GM12878 (cell line): Measurements from ENCODE around the gene CD164L2. TPM values are rescaled to one million over a fixed set of nuclear protein-coding genes. Genes with fewer than 3 reads are reported as not detected.
"Not testable (repeated sequence)": the region's sequence is repeated elsewhere in the genome, so short reads cannot be mapped to it uniquely, and the experiment has no call there.

Experiments used
- ATAC-seq: fragments of 200-7000 bp; cut with Tn5 transposase; 3 replicates; pipeline ENCODE4 v1.9.1; 2020; ENCODE audit warnings: mild to moderate bottlenecking, moderate library complexity
- BruUV-seq: library from RNA; stranded (reverse); fragments of 400-500 nt; replicated peaks from 2 replicates; lab custom pipeline; 2021; lab: Mats Ljungman, UMichigan
- CTCF ChIA-PET: fragments of 300-600 bp; sonication (Branson Sonifier 250); formaldehyde crosslinking; extraction: SDS; loops from one replicate; lab custom pipeline; 2021; ENCODE audit warnings: inconsistent platforms; lab: Yijun Ruan, JAX
- POLR2A ChIA-PET: fragments of 350-600 bp; formaldehyde crosslinking; extraction: SDS; loops from one replicate; lab custom pipeline; 2021; ENCODE audit warnings: inconsistent platforms; lab: Charles Lee
- RAD21 ChIA-PET: fragments of 300-600 bp; sonication (Branson Sonifier 250); formaldehyde crosslinking; loops from one replicate; lab custom pipeline; 2023; ENCODE audit warnings: antibody characterized with exemption; ENCODE audit not compliant: unreplicated experiment; lab: Charles Lee
- SMC1A ChIA-PET: fragments of 300-600 bp; sonication (Branson Sonifier 250); formaldehyde crosslinking; loops from one replicate; lab custom pipeline; 2023; ENCODE audit not compliant: unreplicated experiment, uncharacterized antibody; lab: Charles Lee
- DNase-seq: peaks from one replicate; pipeline ENCODE4 v3.0.0-alpha.2; 2011; ENCODE audit warnings: low read depth, low spot score
- FAIRE-seq: peaks from 3 replicates; lab custom pipeline; 2011; peaks lifted over from hg19 to GRCh38; lab: Jason Lieb, UNC
- H2AFZ ChIP-seq: 2 replicates; pipeline ENCODE4 v1.6.0; 2011; ENCODE audit warnings: low read depth, low read length, control low read depth; ENCODE audit not compliant: control insufficient read depth
- H3K27ac ChIP-seq: 2 replicates; pipeline ENCODE4 v1.5.1; 2011; ENCODE audit warnings: control low read depth; ENCODE audit not compliant: control insufficient read depth, insufficient read depth
- H3K27me3 ChIP-seq, 2 experiments: replicated peaks in 1 of 2; 2 replicates each; pipeline versions ENCODE4 v1.6.0 to v1.6.1; 2011; ENCODE audit warnings: low read length in 1 of 2; ENCODE audit not compliant: control insufficient read depth in 2 of 2, insufficient read depth in 2 of 2
- H3K36me3 ChIP-seq, 2 experiments: 2 replicates each; pipeline ENCODE4 v1.5.1; 2011; ENCODE audit warnings: low read length in 1 of 2; ENCODE audit not compliant: control insufficient read depth in 2 of 2, insufficient read depth in 2 of 2
- H3K4me1 ChIP-seq: 2 replicates; pipeline ENCODE4 v1.6.1; 2011; ENCODE audit warnings: mild to moderate bottlenecking, low read length, moderate library complexity, mixed read lengths; ENCODE audit not compliant: control insufficient read depth, insufficient read depth
- H3K4me2 ChIP-seq: 2 replicates; pipeline ENCODE4 v1.6.0; 2011; ENCODE audit warnings: control low read depth; ENCODE audit not compliant: control insufficient read depth, insufficient read depth
- H3K4me3 ChIP-seq: fragments of 200-600 bp; sonication (generic); 2 replicates; pipeline ENCODE4 v1.5.1; 2016
- H3K79me2 ChIP-seq: 2 replicates; pipeline ENCODE4 v1.6.0; 2011; ENCODE audit warnings: low read length; ENCODE audit not compliant: control insufficient read depth, insufficient read depth
- H3K9ac ChIP-seq: 2 replicates; pipeline ENCODE4 v1.8.0; 2011; ENCODE audit warnings: low read length, control low read depth, mixed read lengths; ENCODE audit not compliant: control insufficient read depth, insufficient read depth
- H3K9me3 ChIP-seq: replicated peaks from 3 replicates; pipeline ENCODE4 v1.5.1; 2011; ENCODE audit warnings: mild to moderate bottlenecking, low read length; ENCODE audit not compliant: control insufficient read depth, insufficient read depth
- H4K20me1 ChIP-seq: 2 replicates; pipeline ENCODE4 v1.6.0; 2011; ENCODE audit not compliant: control insufficient read depth, insufficient read depth
- CBX5 ChIP-seq: sonication (generic); IDR thresholded peaks from 2 replicates; pipeline ENCODE4 v1.6.1; 2016; ENCODE audit warnings: low read depth, moderate library complexity, mild to moderate bottlenecking, inconsistent platforms
- ELK1 ChIP-seq: IDR thresholded peaks from 2 replicates; pipeline ENCODE4 v1.6.1; 2012; ENCODE audit warnings: low read depth, low read length, improper control_type of control experiment
- ESRRA ChIP-seq: IDR thresholded peaks from 2 replicates; pipeline ENCODE4 v1.6.1; 2012; ENCODE audit warnings: mild to moderate bottlenecking, low read length, improper control_type of control experiment
- HDGF ChIP-seq: fragments of 450-650 bp; IDR thresholded peaks from 2 replicates; pipeline ENCODE4 v1.6.1; 2016; ENCODE audit warnings: antibody characterized with exemption
- NBN ChIP-seq: fragments of 450-650 bp; IDR thresholded peaks from 2 replicates; pipeline ENCODE4 v1.6.1; 2016
- NR2F1 ChIP-seq: fragments of 450-650 bp; conservative IDR thresholded peaks from 2 replicates; pipeline ENCODE4 v1.6.1; 2017; ENCODE audit warnings: mild to moderate bottlenecking
- PAX8 ChIP-seq: fragments of 450-650 bp; IDR thresholded peaks from 2 replicates; pipeline ENCODE4 v1.6.1; 2017; ENCODE audit warnings: mild to moderate bottlenecking, moderate library complexity
- POLR2A ChIP-seq: IDR thresholded peaks from 2 replicates; pipeline ENCODE4 v1.6.1; 2011; ENCODE audit warnings: low read depth, mild to moderate bottlenecking, low read length
- RAD51 ChIP-seq: fragments of 450-650 bp; IDR thresholded peaks from 2 replicates; pipeline ENCODE4 v1.6.1; 2016; ENCODE audit warnings: moderate library complexity, mild to moderate bottlenecking, inconsistent platforms
- RCOR1 ChIP-seq: conservative IDR thresholded peaks from 2 replicates; pipeline ENCODE4 v1.6.1; 2012; ENCODE audit warnings: low read depth, low read length, improper control_type of control experiment
- RFX5 ChIP-seq: IDR thresholded peaks from 2 replicates; pipeline ENCODE4 v1.6.1; 2011; ENCODE audit warnings: low read depth, low read length, improper control_type of control experiment
- SMAD1 ChIP-seq: fragments of 450-650 bp; IDR thresholded peaks from 2 replicates; pipeline ENCODE4 v1.6.1; 2018; ENCODE audit warnings: mild to moderate bottlenecking, low read depth; ENCODE audit not compliant: partially characterized antibody
- SMARCA5 ChIP-seq: fragments of 450-650 bp; IDR thresholded peaks from 2 replicates; pipeline ENCODE4 v1.6.1; 2017; ENCODE audit warnings: mild to moderate bottlenecking
- TCF3 ChIP-seq: IDR thresholded peaks from 2 replicates; pipeline ENCODE4 v1.6.1; 2012; ENCODE audit warnings: low read depth, mild to moderate bottlenecking, low read length, borderline replicate concordance; ENCODE audit not compliant: insufficient read depth
- YBX1 ChIP-seq: fragments of 450-650 bp; IDR thresholded peaks from 2 replicates; pipeline ENCODE4 v1.6.1; 2016; ENCODE audit warnings: antibody characterized with exemption
- YY1 ChIP-seq: IDR thresholded peaks from 2 replicates; pipeline ENCODE4 v1.6.1; 2011; ENCODE audit warnings: low read depth, mild to moderate bottlenecking, low read length
- WGBS: methylation state at CpG from one replicate; pipeline ENCODE4 v1.1.6; 2016; ENCODE audit warnings: low lambda C conversion rate; ENCODE audit not compliant: insufficient replicate concordance, insufficient coverage; ENCODE audit errors: missing lambda C conversion rate; 5-methylcytosine and 5-hydroxymethylcytosine counted together
- in situ Hi-C: fragments of 300-500 bp; cut with MboI; formaldehyde crosslinking; loops from 9 replicates; pipeline ENCODE4 v1.14.3; 2018; ENCODE audit warnings: mixed read lengths
- intact Hi-C: fragments of 100-400 bp; cut with micrococcal nuclease; formaldehyde crosslinking; loops from one replicate; pipeline ENCODE4 v1.14.2; 2022; ENCODE audit not compliant: unreplicated experiment
- polyA plus RNA-seq, 11 experiments: library from polyadenylated mRNA; depleted of rRNA in 4 of 11; unstranded in 6 of 11; stranded (reverse) in 5 of 11; fragments of >200 nt; fragmentation: Nextera tagmentation in 4 of 11; fragmentation: Illumina TruSeq in 1 of 11; extraction: Ambion mirVana in 4 of 11; extraction: Trizol in 1 of 11; gene quantifications; 1 replicate in 1 of 11; 2 replicates in 10 of 11; pipeline versions ENCODE4 v1.2.1 to v1.2.3, GENCODE V29; 2011 to 2016; ENCODE audit warnings: inconsistent platforms in 2 of 11, missing spikeins in 2 of 11, low read depth in 1 of 11
- total RNA-seq, 4 experiments: library from RNA; depleted of rRNA in 3 of 4; stranded (reverse); fragments of >200 nt in 3 of 4; fragmentation: Illumina TruSeq in 1 of 4; extraction: Trizol in 1 of 4; gene quantifications; 2 replicates each; pipeline versions ENCODE4 v1.2.1 to v1.2.3, GENCODE V29; 2013 to 2021
- TF ChIP-seq, protein P1 (sequence below), 3 experiments: IDR thresholded peaks in 2 of 3; conservative IDR thresholded peaks in 1 of 3; 2 replicates each; pipeline ENCODE4 v1.5.1; 2011; ENCODE audit warnings: low read depth in 3 of 3, low read length in 3 of 3, mild to moderate bottlenecking in 3 of 3, control low read depth in 2 of 3, moderate library complexity in 2 of 3, inconsistent platforms in 1 of 3, mixed read lengths in 1 of 3; ENCODE audit not compliant: control insufficient read depth in 2 of 3, insufficient read depth in 1 of 3; ENCODE audit errors: extremely low read depth in 1 of 3
- TF ChIP-seq, protein P2 (sequence below): fragments of 450-650 bp; IDR thresholded peaks from 2 replicates; pipeline ENCODE4 v1.6.1; 2017; ENCODE audit warnings: mild to moderate bottlenecking, low read depth, inconsistent platforms; ENCODE audit not compliant: poor library complexity, severe bottlenecking
- TF ChIP-seq, protein P3 (sequence below): fragments of 450-650 bp; IDR thresholded peaks from 2 replicates; pipeline ENCODE4 v1.6.1; 2017; ENCODE audit warnings: low read depth, mild to moderate bottlenecking, moderate library complexity

The CD164L2 gene
- total and polyA plus RNA-seq, 10 of the 15 experiments (the other 5 are each of a cell fraction or from before 2014, with no cell fraction given), result not detected

DNA sequence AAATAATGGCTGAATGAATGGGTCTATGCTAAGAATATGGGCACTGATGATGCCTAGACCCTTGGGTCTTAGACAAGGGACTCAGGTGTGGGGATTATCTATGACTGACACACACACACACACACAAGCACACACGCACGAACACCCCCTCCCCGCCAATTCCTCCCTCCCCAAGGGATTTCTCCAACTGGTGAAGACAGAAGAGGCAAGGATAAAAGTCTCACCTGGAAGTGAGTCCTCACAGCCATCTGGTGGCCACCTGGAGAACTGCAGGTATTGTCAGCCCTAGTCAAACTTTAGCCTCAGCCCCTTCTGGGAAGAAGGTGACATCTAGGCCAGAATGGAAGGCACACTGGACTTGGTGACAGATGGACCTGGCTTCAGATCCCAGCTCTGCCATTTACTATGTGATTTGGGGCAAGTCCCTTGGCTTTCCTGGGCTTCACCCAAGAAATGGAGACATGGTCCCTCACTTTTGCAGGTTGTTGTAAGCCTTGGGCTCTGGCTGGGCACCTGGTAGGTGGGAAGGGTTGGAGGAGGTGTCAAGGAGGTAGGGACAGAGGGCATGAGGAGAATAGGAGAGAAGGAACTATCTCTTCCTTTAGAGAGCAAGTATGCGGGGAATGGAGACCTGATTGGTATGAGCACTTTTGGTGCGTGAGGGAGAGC is 5.3 kb upstream of the CD164L2 start (continued):
- TF ChIP-seq, protein P1, sequence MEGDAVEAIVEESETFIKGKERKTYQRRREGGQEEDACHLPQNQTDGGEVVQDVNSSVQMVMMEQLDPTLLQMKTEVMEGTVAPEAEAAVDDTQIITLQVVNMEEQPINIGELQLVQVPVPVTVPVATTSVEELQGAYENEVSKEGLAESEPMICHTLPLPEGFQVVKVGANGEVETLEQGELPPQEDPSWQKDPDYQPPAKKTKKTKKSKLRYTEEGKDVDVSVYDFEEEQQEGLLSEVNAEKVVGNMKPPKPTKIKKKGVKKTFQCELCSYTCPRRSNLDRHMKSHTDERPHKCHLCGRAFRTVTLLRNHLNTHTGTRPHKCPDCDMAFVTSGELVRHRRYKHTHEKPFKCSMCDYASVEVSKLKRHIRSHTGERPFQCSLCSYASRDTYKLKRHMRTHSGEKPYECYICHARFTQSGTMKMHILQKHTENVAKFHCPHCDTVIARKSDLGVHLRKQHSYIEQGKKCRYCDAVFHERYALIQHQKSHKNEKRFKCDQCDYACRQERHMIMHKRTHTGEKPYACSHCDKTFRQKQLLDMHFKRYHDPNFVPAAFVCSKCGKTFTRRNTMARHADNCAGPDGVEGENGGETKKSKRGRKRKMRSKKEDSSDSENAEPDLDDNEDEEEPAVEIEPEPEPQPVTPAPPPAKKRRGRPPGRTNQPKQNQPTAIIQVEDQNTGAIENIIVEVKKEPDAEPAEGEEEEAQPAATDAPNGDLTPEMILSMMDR (IDR thresholded peaks at IDR 0.05 in 2 of 3, conservative IDR thresholded peaks at IDR 0.05 in 1 of 3; ENCODE audit: control insufficient read depth in 2 of 3, extremely low read depth in 1 of 3, insufficient read depth in 1 of 3, low read depth in 3 of 3, low read length in 3 of 3), result peak; percentile 97 to 98 (median 97)
- TF ChIP-seq RFX5 (no peak), TCF3 (no peak), HDGF (peak; percentile 38; the same call in 1 of the 2 replicates), SMARCA5 (no peak), RCOR1 (no peak), SMAD1 (no peak), PAX8 (no peak), YY1 (peak; percentile 40; the same call in 1 of the 2 replicates), CBX5 (no peak), ESRRA (no peak), POLR2A (no peak), RAD51 (no peak), NBN (peak; percentile 51; the same call in 1 of the 2 replicates), YBX1 (no peak), NR2F1 (no peak), ELK1 (no peak)
- TF ChIP-seq, protein P2, sequence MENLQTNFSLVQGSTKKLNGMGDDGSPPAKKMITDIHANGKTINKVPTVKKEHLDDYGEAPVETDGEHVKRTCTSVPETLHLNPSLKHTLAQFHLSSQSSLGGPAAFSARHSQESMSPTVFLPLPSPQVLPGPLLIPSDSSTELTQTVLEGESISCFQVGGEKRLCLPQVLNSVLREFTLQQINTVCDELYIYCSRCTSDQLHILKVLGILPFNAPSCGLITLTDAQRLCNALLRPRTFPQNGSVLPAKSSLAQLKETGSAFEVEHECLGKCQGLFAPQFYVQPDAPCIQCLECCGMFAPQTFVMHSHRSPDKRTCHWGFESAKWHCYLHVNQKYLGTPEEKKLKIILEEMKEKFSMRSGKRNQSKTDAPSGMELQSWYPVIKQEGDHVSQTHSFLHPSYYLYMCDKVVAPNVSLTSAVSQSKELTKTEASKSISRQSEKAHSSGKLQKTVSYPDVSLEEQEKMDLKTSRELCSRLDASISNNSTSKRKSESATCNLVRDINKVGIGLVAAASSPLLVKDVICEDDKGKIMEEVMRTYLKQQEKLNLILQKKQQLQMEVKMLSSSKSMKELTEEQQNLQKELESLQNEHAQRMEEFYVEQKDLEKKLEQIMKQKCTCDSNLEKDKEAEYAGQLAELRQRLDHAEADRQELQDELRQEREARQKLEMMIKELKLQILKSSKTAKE, result no peak
- TF ChIP-seq, protein P3, sequence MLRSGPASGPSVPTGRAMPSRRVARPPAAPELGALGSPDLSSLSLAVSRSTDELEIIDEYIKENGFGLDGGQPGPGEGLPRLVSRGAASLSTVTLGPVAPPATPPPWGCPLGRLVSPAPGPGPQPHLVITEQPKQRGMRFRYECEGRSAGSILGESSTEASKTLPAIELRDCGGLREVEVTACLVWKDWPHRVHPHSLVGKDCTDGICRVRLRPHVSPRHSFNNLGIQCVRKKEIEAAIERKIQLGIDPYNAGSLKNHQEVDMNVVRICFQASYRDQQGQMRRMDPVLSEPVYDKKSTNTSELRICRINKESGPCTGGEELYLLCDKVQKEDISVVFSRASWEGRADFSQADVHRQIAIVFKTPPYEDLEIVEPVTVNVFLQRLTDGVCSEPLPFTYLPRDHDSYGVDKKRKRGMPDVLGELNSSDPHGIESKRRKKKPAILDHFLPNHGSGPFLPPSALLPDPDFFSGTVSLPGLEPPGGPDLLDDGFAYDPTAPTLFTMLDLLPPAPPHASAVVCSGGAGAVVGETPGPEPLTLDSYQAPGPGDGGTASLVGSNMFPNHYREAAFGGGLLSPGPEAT, result 0 out of 2 replicates have a peak, but pooled peaks have one; percentile 19

DNA sequence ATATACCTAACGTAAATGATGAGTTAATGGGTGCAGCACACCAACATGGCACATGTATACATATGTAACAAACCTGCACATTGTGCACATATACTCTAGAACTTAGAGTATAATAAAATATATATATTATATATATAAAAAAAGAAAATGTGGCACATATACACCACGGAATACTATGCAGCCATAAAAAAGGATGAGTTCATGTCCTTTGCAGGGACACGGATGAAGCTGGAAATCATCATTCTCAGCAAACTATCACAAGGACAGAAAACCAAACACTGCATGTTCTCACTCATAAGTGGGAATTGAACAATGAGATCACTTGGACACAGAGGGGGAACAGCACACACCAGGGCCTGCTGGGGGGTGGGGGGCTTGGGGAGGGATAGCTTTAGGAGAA is 1.7 kb upstream of the CD164L2 start:
- BruUV-seq, ATAC-seq, H3K36me3 ChIP-seq, H3K4me2 ChIP-seq, intact Hi-C loops, DNase-seq, H3K27ac ChIP-seq, H4K20me1 ChIP-seq, H3K4me3 ChIP-seq, H3K9me3 ChIP-seq, in situ Hi-C loops, H3K79me2 ChIP-seq, H3K9ac ChIP-seq, FAIRE-seq, POLR2A ChIA-PET, H3K27me3 ChIP-seq, H3K4me1 ChIP-seq, H2AFZ ChIP-seq: not testable (repeated sequence)
- WGBS, result 35% methylated on average over 3 of the region's 3 CpGs
- CTCF ChIA-PET, result interaction anchor here (1.0 to 9.0 kb wide), 5 partner anchors 18 to 87 kb away, joined by 3 to 242 read pairs (median 77); partner anchors contain the start of gene MAP3K6
- RAD21 ChIA-PET, result interaction anchor here (0.6 to 3.5 kb wide), 2 partner anchors 83 to 343 kb away, joined by 3 to 34 read pairs; no protein-coding TSS in a partner anchor
- SMC1A ChIA-PET, result interaction anchor here (2.0 kb wide), 1 partner anchor 10 kb away, joined by 5 read pairs; no protein-coding TSS in a partner anchor
